Effector memory CD8-positive, alpha-beta T cell (primary cell): Measurements from ENCODE around the gene SLC44A5.

Experiments used
- ATAC-seq: fragments of 150-1000 bp; cut with Tn5 transposase; replicated peaks from 2 replicates; pipeline ENCODE4 v1.10.0; 2021; ENCODE audit warnings: mild to moderate bottlenecking, moderate library complexity
- DNase-seq, 3 experiments: peaks; one replicate each; pipeline ENCODE4 v3.0.0; 2021
- H3K27ac Mint-ChIP-seq, 2 donors: one replicate each; pipeline ENCODE4 v1.8.0; 2022; ENCODE audit warnings: mild to moderate bottlenecking in 2 of 2, mixed read lengths in 2 of 2, moderate library complexity in 2 of 2
- H3K27me3 Mint-ChIP-seq, 2 donors: one replicate each; pipeline ENCODE4 v1.8.0; 2022; ENCODE audit warnings: mixed read lengths in 2 of 2
- H3K36me3 Mint-ChIP-seq: one replicate; pipeline ENCODE4 v1.8.0; 2022; ENCODE audit warnings: mild to moderate bottlenecking, moderate library complexity, mixed read lengths; ENCODE audit not compliant: insufficient read depth
- H3K4me1 Mint-ChIP-seq, 2 donors: one replicate each; pipeline ENCODE4 v1.8.0; 2022; ENCODE audit warnings: low read depth in 2 of 2, mixed read lengths in 2 of 2
- H3K4me3 Mint-ChIP-seq, 2 donors: one replicate each; pipeline ENCODE4 v1.8.0; 2022; ENCODE audit warnings: mild to moderate bottlenecking in 2 of 2, mixed read lengths in 2 of 2, moderate library complexity in 2 of 2
- H3K9me3 Mint-ChIP-seq, 2 donors: one replicate each; pipeline ENCODE4 v1.8.0; 2022; ENCODE audit warnings: mixed read lengths in 2 of 2

SLC44A5 gene

GRCh38 chr1:75338616-75339483 lies 272.1 kb downstream of the SLC44A5 start:
- H3K9me3 Mint-ChIP-seq, result peaks cover 2 to 12% of the 10 kb centered on the region in 2 donors
- H3K27ac Mint-ChIP-seq, result no peak overlapping the region
- DNase-seq, result no peak
- H3K27me3 Mint-ChIP-seq, result no peaks in the 10 kb centered on the region
- no peaks in the 10 kb centered on the region for H3K4me1 Mint-ChIP-seq
- H3K4me3 Mint-ChIP-seq, result no peak overlapping the region
- no peak for ATAC-seq
- no peaks in the 10 kb centered on the region for H3K36me3 Mint-ChIP-seq

GRCh38 chr1:75334876-75335389 lies 276.0 kb downstream of the SLC44A5 start:
- Mint-ChIP-seq H3K27me3 (no peaks in the 10 kb centered on the region), H3K4me1 (no peaks in the 10 kb centered on the region), H3K9me3 (peaks cover 2 to 16% of the 10 kb centered on the region in 2 donors), H3K27ac (no peak overlapping the region), H3K4me3 (no peak overlapping the region), H3K36me3 (no peaks in the 10 kb centered on the region)
- DNase-seq (no peak), ATAC-seq (no peak)

GRCh38 chr1:75330624-75331023 lies 280.3 kb downstream of the SLC44A5 start:
- no peak for ATAC-seq
- Mint-ChIP-seq H3K4me1 (no peaks in the 10 kb centered on the region), H3K27ac (no peak overlapping the region), H3K9me3 (peaks cover 0 to 11% of the 10 kb centered on the region in 2 donors), H3K27me3 (no peaks in the 10 kb centered on the region), H3K36me3 (no peaks in the 10 kb centered on the region), H3K4me3 (no peak overlapping the region)
- DNase-seq, result no peak

GRCh38 chr1:75328691-75329090 lies 282.2 kb downstream of the SLC44A5 start:
- Mint-ChIP-seq H3K27ac (no peak overlapping the region), H3K36me3 (no peaks in the 10 kb centered on the region), H3K9me3 (peaks cover 0 to 8% of the 10 kb centered on the region in 2 donors), H3K4me3 (no peak overlapping the region), H3K27me3 (no peaks in the 10 kb centered on the region), H3K4me1 (no peaks in the 10 kb centered on the region)
- DNase-seq (no peak), ATAC-seq (no peak)

GRCh38 chr1:75327395-75327794 lies 283.5 kb downstream of the SLC44A5 start:
- no peaks in the 10 kb centered on the region for H3K36me3 Mint-ChIP-seq
- no peak overlapping the region for H3K4me3 Mint-ChIP-seq
- ATAC-seq, result no peak
- no peak for DNase-seq
- H3K9me3 Mint-ChIP-seq, result peaks cover 2 to 6% of the 10 kb centered on the region in 2 donors
- no peaks in the 10 kb centered on the region for H3K4me1 Mint-ChIP-seq
- no peak overlapping the region for H3K27ac Mint-ChIP-seq
- no peaks in the 10 kb centered on the region for H3K27me3 Mint-ChIP-seq

- Mint-ChIP-seq H3K4me3 (no peak overlapping the region), H3K27ac (no peak overlapping the region), H3K27me3 (no peaks in the 10 kb centered on the region), H3K9me3 (peaks cover 0 to 5% of the 10 kb centered on the region in 2 donors), H3K36me3 (no peaks in the 10 kb centered on the region), H3K4me1 (no peaks in the 10 kb centered on the region)
- DNase-seq (no peak), ATAC-seq (no peak)
These were observed 292.9 kb downstream of the SLC44A5 start for GRCh38 chr1:75317976-75318375.

- Mint-ChIP-seq H3K4me1 (no peaks in the 10 kb centered on the region), H3K9me3 (peaks cover 0 to 2% of the 10 kb centered on the region in 2 donors), H3K27me3 (no peaks in the 10 kb centered on the region), H3K27ac (no peak overlapping the region), H3K4me3 (no peak overlapping the region), H3K36me3 (no peaks in the 10 kb centered on the region)
- no peak for ATAC-seq
- DNase-seq, result no peak
These were observed 294.7 kb downstream of the SLC44A5 start for GRCh38 chr1:75316230-75316629.

- no peak for DNase-seq
- Mint-ChIP-seq H3K27ac (no peak overlapping the region), H3K27me3 (no peaks in the 10 kb centered on the region), H3K36me3 (no peaks in the 10 kb centered on the region), H3K9me3 (peaks cover 0 to 2% of the 10 kb centered on the region in 2 donors), H3K4me3 (no peak overlapping the region), H3K4me1 (no peaks in the 10 kb centered on the region)
- ATAC-seq, result no peak
These were observed 298.3 kb downstream of the SLC44A5 start for GRCh38 chr1:75312620-75313019.

GRCh38 chr1:75310067-75310466 lies 300.8 kb downstream of the SLC44A5 start:
- no peaks in the 10 kb centered on the region for H3K4me1 Mint-ChIP-seq
- peaks cover 0 to 5% of the 10 kb centered on the region in 2 donors for H3K9me3 Mint-ChIP-seq
- H3K4me3 Mint-ChIP-seq, result no peak overlapping the region

GRCh38 chr1:75308365-75308764 lies 302.5 kb downstream of the SLC44A5 start:
- ATAC-seq, result no peak
- H3K27ac Mint-ChIP-seq, result no peak overlapping the region
- H3K9me3 Mint-ChIP-seq, result peaks cover 0 to 8% of the 10 kb centered on the region in 2 donors
- H3K4me1 Mint-ChIP-seq, result no peaks in the 10 kb centered on the region
- H3K4me3 Mint-ChIP-seq, result no peak overlapping the region
- no peaks in the 10 kb centered on the region for H3K27me3 Mint-ChIP-seq
- no peak for DNase-seq
- no peaks in the 10 kb centered on the region for H3K36me3 Mint-ChIP-seq

More at GRCh38 chr1:75310067-75310466, 300.8 kb downstream of the SLC44A5 start:
- ATAC-seq, result no peak
- no peaks in the 10 kb centered on the region for H3K27me3 Mint-ChIP-seq
- no peak for DNase-seq
- no peak overlapping the region for H3K27ac Mint-ChIP-seq
- no peaks in the 10 kb centered on the region for H3K36me3 Mint-ChIP-seq

- Mint-ChIP-seq H3K9me3 (peaks cover 0 to 8% of the 10 kb centered on the region in 2 donors), H3K4me1 (no peaks in the 10 kb centered on the region), H3K36me3 (no peaks in the 10 kb centered on the region), H3K27me3 (no peaks in the 10 kb centered on the region), H3K27ac (no peak overlapping the region), H3K4me3 (no peak overlapping the region)
- ATAC-seq (no peak), DNase-seq (no peak)
These were observed 305.9 kb downstream of the SLC44A5 start for GRCh38 chr1:75305061-75305460.

- H3K27ac Mint-ChIP-seq, result no peak overlapping the region
- peaks cover 0 to 7% of the 10 kb centered on the region in 2 donors for H3K9me3 Mint-ChIP-seq
- no peaks in the 10 kb centered on the region for H3K36me3 Mint-ChIP-seq
- H3K4me1 Mint-ChIP-seq, result no peaks in the 10 kb centered on the region
- H3K4me3 Mint-ChIP-seq, result no peak overlapping the region
- ATAC-seq (no peak), DNase-seq (no peak)
- H3K27me3 Mint-ChIP-seq, result no peaks in the 10 kb centered on the region
These were observed 317.6 kb downstream of the SLC44A5 start for GRCh38 chr1:75293270-75293669.

- no peaks in the 10 kb centered on the region for H3K4me1 Mint-ChIP-seq
- no peak for ATAC-seq
These were observed 318.9 kb downstream of the SLC44A5 start for GRCh38 chr1:75292013-75292412.

GRCh38 chr1:75276385-75276784 lies 334.5 kb downstream of the SLC44A5 start:
- ATAC-seq, result no peak
- DNase-seq, result no peak
- no peak overlapping the region for H3K27ac Mint-ChIP-seq
- no peaks in the 10 kb centered on the region for H3K4me1 Mint-ChIP-seq
- no peaks in the 10 kb centered on the region for H3K27me3 Mint-ChIP-seq
- no peaks in the 10 kb centered on the region for H3K36me3 Mint-ChIP-seq
- H3K4me3 Mint-ChIP-seq, result no peak overlapping the region
- peaks cover 4 to 19% of the 10 kb centered on the region in 2 donors for H3K9me3 Mint-ChIP-seq

More at GRCh38 chr1:75292013-75292412, 318.9 kb downstream of the SLC44A5 start:
- no peaks in the 10 kb centered on the region for H3K27me3 Mint-ChIP-seq
- no peaks in the 10 kb centered on the region for H3K36me3 Mint-ChIP-seq
- no peak overlapping the region for H3K27ac Mint-ChIP-seq
- H3K9me3 Mint-ChIP-seq, result peaks cover 0 to 7% of the 10 kb centered on the region in 2 donors
- no peak overlapping the region for H3K4me3 Mint-ChIP-seq
- DNase-seq, result no peak
